Left lung (tissue), 10 donors: ENCODE measurements around the gene PSRC1. TPM values are rescaled to one million over a fixed set of nuclear protein-coding genes. Genes with fewer than 3 reads are reported as not detected.
"Not testable (repeated sequence)": the region's sequence is repeated elsewhere in the genome, so short reads cannot be mapped to it uniquely, and the experiment has no call there.

ENCODE experiments used
- ATAC-seq: fragments of 200-7000 bp; cut with Tn5 transposase; one replicate; pipeline ENCODE4 v1.9.1; 2020; ENCODE audit warnings: moderate library complexity
- DNase-seq, 4 donors: peaks; one replicate each; pipeline ENCODE4 v3.0.0-alpha.2; 2013 to 2020
- H3K27ac ChIP-seq, 2 donors: fragments of 200-600 bp; sonication (generic) in 1 of 2; one replicate each; pipeline versions ENCODE4 v1.5.0 to v1.8.0; 2020 to 2021
- H3K27me3 ChIP-seq, 2 donors: fragments of 200-600 bp; sonication (generic) in 1 of 2; one replicate each; pipeline versions ENCODE4 v1.5.0 to v1.8.0; 2020 to 2021
- H3K36me3 ChIP-seq, 2 donors: fragments of 200-600 bp; sonication (generic) in 1 of 2; one replicate each; pipeline versions ENCODE4 v1.5.0 to v1.8.0; 2020 to 2021
- H3K4me1 ChIP-seq, 2 donors: fragments of 200-600 bp; one replicate each; pipeline ENCODE4 v1.8.0; 2021
- H3K4me3 ChIP-seq, 2 donors: fragments of 200-600 bp; sonication (generic) in 1 of 2; one replicate each; pipeline versions ENCODE4 v1.5.0 to v1.8.0; 2020 to 2021; ENCODE audit warnings: mild to moderate bottlenecking in 1 of 2
- H3K9me3 ChIP-seq, 2 donors: fragments of 200-600 bp; sonication (generic) in 1 of 2; one replicate each; pipeline versions ENCODE4 v1.5.0 to v1.8.0; 2020 to 2021
- intact Hi-C, 2 donors: fragments of 100-400 bp; cut with DNase I; formaldehyde crosslinking; loops; one replicate each; pipeline versions ENCODE4 v1.11.2 to v1.14.2; 2022
- polyA plus RNA-seq, 6 donors: library from polyadenylated mRNA; unstranded; fragments of 120-200 nt; gene quantifications; one replicate each; pipeline ENCODE4 v1.2.1, GENCODE V29; 2013; ENCODE audit not compliant: insufficient read length in 6 of 6
- total RNA-seq, 2 donors: library from RNA; stranded (reverse); fragmentation: NEBNext Ultra II Directional; extraction: Animal tissue kit (Norgen Biotek cat#: 25700); gene quantifications; one replicate each; pipeline ENCODE4 v1.2.1, GENCODE V29; 2021
- TF ChIP-seq, protein P1 (sequence below), 2 donors: fragments of 200-600 bp; sonication (generic) in 1 of 2; IDR thresholded peaks; one replicate each; pipeline versions ENCODE4 v1.5.0 to v1.8.0; 2021; ENCODE audit warnings: antibody characterized with exemption in 2 of 2
- donor health status: DM: no; HTN: yes; CAD: no.
- donor health status: DM: no; HTN: no; CAD: no.

Gene PSRC1
- total and polyA plus RNA-seq, 8 donors = 4.2 to 53.0 (median 37.7) TPM

GRCh38 chr1:109312246-109312645 is 29.3 kb upstream of the PSRC1 start:
- intact Hi-C loops = no loop called here
- Histone ChIP-seq H3K36me3 (peaks cover 0 to 68% of the 10 kb centered on the region in 2 donors), H3K4me3 (no peak overlapping the region), H3K27me3 (no peaks in the 10 kb centered on the region), H3K27ac (no peak overlapping the region), H3K4me1 (peaks cover 4 to 15% of the 10 kb centered on the region in 2 donors), H3K9me3 (no peaks in the 10 kb centered on the region)
- TF ChIP-seq, protein P1, sequence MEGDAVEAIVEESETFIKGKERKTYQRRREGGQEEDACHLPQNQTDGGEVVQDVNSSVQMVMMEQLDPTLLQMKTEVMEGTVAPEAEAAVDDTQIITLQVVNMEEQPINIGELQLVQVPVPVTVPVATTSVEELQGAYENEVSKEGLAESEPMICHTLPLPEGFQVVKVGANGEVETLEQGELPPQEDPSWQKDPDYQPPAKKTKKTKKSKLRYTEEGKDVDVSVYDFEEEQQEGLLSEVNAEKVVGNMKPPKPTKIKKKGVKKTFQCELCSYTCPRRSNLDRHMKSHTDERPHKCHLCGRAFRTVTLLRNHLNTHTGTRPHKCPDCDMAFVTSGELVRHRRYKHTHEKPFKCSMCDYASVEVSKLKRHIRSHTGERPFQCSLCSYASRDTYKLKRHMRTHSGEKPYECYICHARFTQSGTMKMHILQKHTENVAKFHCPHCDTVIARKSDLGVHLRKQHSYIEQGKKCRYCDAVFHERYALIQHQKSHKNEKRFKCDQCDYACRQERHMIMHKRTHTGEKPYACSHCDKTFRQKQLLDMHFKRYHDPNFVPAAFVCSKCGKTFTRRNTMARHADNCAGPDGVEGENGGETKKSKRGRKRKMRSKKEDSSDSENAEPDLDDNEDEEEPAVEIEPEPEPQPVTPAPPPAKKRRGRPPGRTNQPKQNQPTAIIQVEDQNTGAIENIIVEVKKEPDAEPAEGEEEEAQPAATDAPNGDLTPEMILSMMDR (IDR thresholded peaks at IDR 0.05) = no peak
- DNase-seq = no peak
- ATAC-seq = no peak

- no peaks in the 10 kb centered on the region for H3K27me3 ChIP-seq
- H3K4me3 ChIP-seq = no peak overlapping the region
- H3K4me1 ChIP-seq = peaks cover 9 to 22% of the 10 kb centered on the region in 2 donors
- H3K9me3 ChIP-seq = no peaks in the 10 kb centered on the region
- no peak for DNase-seq
- intact Hi-C loops = no loop called here
- no peak overlapping the region for H3K27ac ChIP-seq
- TF ChIP-seq, protein P1 (IDR thresholded peaks at IDR 0.05) = no peak
- no peak for ATAC-seq
- peaks cover 0 to 39% of the 10 kb centered on the region in 2 donors for H3K36me3 ChIP-seq
Observed at GRCh38 chr1:109309347-109309746, 26.4 kb upstream of the PSRC1 start.

GRCh38 chr1:109307274-109308021 is 24.5 kb upstream of the PSRC1 start:
- H3K4me1 ChIP-seq = peaks cover 5 to 18% of the 10 kb centered on the region in 2 donors
- peak in 2 of 4 donors; percentile 37 to 75 for DNase-seq
- H3K36me3 ChIP-seq = peaks cover 0 to 21% of the 10 kb centered on the region in 2 donors
- TF ChIP-seq, protein P1 (IDR thresholded peaks at IDR 0.05) = no peak
- intact Hi-C loops = no loop called here
- ATAC-seq = peak; percentile 89
- H3K9me3 ChIP-seq = no peaks in the 10 kb centered on the region
- no peak overlapping the region for H3K4me3 ChIP-seq
- no peaks in the 10 kb centered on the region for H3K27me3 ChIP-seq
- H3K27ac ChIP-seq = peak overlapping the region; percentile 38 to 63

DNA sequence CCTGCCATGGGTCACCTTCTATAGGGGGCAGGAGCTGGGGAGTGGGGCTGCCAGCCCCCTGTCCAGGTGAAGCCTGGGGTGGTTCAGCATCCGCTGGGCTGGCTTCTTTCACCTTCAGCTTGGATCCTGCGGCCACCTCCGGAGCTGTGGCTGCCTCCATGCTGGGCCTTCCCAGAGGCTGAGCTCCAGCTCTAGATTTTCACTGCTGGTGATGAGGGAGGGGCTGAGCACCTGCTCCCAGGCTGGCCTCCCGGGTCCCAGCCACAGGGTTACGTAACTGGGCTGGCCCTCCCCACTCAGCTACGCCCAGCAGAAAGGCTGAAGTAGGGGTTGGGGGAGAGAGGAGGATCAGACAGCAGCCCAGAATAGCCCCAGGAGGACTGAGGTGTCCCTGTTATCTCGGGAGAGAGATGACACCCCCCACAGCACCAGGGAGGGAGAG is 23.9 kb upstream of the PSRC1 start, which contains the start of gene MYBPHL:
TSS of gene MYBPHL (minus strand) at position 180 of the 442 bp plus-strand sequence. CDS start at position 160, 20 bp downstream.
- H3K4me3 ChIP-seq = no peak within 1 kb of the TSS
- H3K36me3 ChIP-seq = peaks cover 0 to 15% of the 10 kb centered on the region in 2 donors
- ATAC-seq (peak; percentile 77), DNase-seq (peak in 1 of 4 donors; percentile 60)
- intact Hi-C loops = no loop called here
- H3K27me3 ChIP-seq = no peaks in the 10 kb centered on the region
- H3K4me1 ChIP-seq = peaks cover 5 to 18% of the 10 kb centered on the region in 2 donors
- no peaks in the 10 kb centered on the region for H3K9me3 ChIP-seq
- TF ChIP-seq, protein P1 (IDR thresholded peaks at IDR 0.05) = no peak
- H3K27ac ChIP-seq = peak within 1 kb of the TSS; percentile 42 to 63

DNA sequence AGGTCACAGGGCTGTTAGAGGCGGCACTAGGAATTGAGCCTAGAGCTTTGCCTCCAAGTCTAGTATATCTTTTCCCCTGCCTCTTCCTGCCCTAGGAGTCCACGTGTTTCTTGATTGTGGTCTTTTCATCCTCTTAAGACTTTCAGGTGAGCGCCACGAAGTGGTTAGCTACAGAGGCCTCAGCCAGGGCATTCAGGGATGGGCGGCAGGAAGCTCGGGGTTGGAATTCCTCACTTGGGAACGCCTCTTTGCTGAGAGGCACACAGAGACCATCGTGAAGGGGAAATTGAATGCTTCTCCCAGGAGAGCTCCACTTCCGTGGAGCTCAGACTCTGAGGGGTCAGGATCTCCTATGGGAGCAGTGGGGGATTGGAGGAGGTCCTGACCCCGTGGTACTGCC is 23.0 kb upstream of the PSRC1 start:
- DNase-seq = peak in 1 of 4 donors; percentile 66
- intact Hi-C loops, H3K4me3 ChIP-seq, H3K36me3 ChIP-seq, H3K9me3 ChIP-seq, H3K27me3 ChIP-seq: not testable (repeated sequence)
- Histone ChIP-seq H3K27ac (peak overlapping the region; percentile 42 to 63), H3K4me1 (peaks cover 5 to 18% of the 10 kb centered on the region in 2 donors)
- ATAC-seq = peak; percentile 64
